OCI-LY1 (cell line): Measurements from ENCODE around the gene PDK2.

ENCODE experiments used
- H2AFZ ChIP-seq: fragments of 200-600 bp; sonication (generic), shearing (Covaris generic); 2 replicates; pipeline ENCODE4 v1.6.0; 2014; ENCODE audit warnings: antibody characterized with exemption, mild to moderate bottlenecking, low read length
- H3F3A ChIP-seq: fragments of 200-600 bp; sonication (generic), shearing (Covaris generic); 2 replicates; pipeline ENCODE4 v1.6.0; 2014; ENCODE audit warnings: mild to moderate bottlenecking, antibody characterized with exemption, low read length, moderate library complexity; ENCODE audit not compliant: insufficient read depth
- H3K27ac ChIP-seq: fragments of 200-600 bp; sonication (generic); 2 replicates; pipeline ENCODE4 v1.5.1; 2014; ENCODE audit warnings: low read length, mixed run types, mild to moderate bottlenecking, low read depth; ENCODE audit not compliant: poor library complexity, severe bottlenecking
- H3K27me3 ChIP-seq: fragments of 200-600 bp; sonication (generic); 2 replicates; pipeline ENCODE4 v1.6.0; 2014; ENCODE audit warnings: antibody characterized with exemption, mild to moderate bottlenecking, low read length, moderate library complexity; ENCODE audit not compliant: insufficient read depth
- H3K36me3 ChIP-seq: fragments of 200-600 bp; sonication (generic); 2 replicates; pipeline ENCODE4 v1.6.1; 2014; ENCODE audit warnings: mild to moderate bottlenecking, antibody characterized with exemption, low read length, moderate library complexity, mixed read lengths; ENCODE audit not compliant: insufficient read depth
- H3K4me1 ChIP-seq: fragments of 200-600 bp; sonication (generic); 2 replicates; pipeline ENCODE4 v1.5.1; 2014; ENCODE audit warnings: mild to moderate bottlenecking, low read length, moderate library complexity; ENCODE audit not compliant: insufficient read depth, severe bottlenecking
- H3K4me2 ChIP-seq: fragments of 200-600 bp; sonication (generic), shearing (Covaris generic); 2 replicates; pipeline ENCODE4 v1.6.1; 2014; ENCODE audit warnings: low read length
- H3K4me3 ChIP-seq: fragments of 200-600 bp; sonication (generic); 2 replicates; pipeline ENCODE4 v1.5.1; 2014; ENCODE audit warnings: low read length, low read depth, mild to moderate bottlenecking, mixed read lengths; ENCODE audit not compliant: poor library complexity, severe bottlenecking
- H3K79me2 ChIP-seq: fragments of 200-600 bp; shearing (Covaris generic); 2 replicates; pipeline ENCODE4 v1.6.1; 2016; ENCODE audit warnings: mixed run types, low read length, mixed read lengths; ENCODE audit not compliant: insufficient read depth
- H3K9ac ChIP-seq: fragments of 200-600 bp; sonication (generic), shearing (Covaris generic); 2 replicates; pipeline ENCODE4 v1.6.1; 2014; ENCODE audit warnings: mild to moderate bottlenecking, low read length, mixed read lengths
- H3K9me2 ChIP-seq: fragments of 200-600 bp; sonication (generic), shearing (Covaris generic); 2 replicates; pipeline ENCODE4 v1.6.1; 2014; ENCODE audit warnings: low read depth, mild to moderate bottlenecking, low read length, mixed read lengths
- H3K9me3 ChIP-seq: fragments of 200-600 bp; shearing (Covaris generic); 2 replicates; pipeline ENCODE4 v1.6.1; 2014; ENCODE audit warnings: low read length, mixed read lengths
- H4K20me1 ChIP-seq: fragments of 200-600 bp; sonication (generic), shearing (Covaris generic); 2 replicates; pipeline ENCODE4 v1.6.0; 2016; ENCODE audit warnings: mild to moderate bottlenecking, low read length; ENCODE audit not compliant: insufficient read depth
- CTCF ChIP-seq: fragments of 200-600 bp; sonication (generic), shearing (Covaris generic); IDR thresholded peaks from 2 replicates; pipeline ENCODE4 v1.5.1; 2017; ENCODE audit warnings: mild to moderate bottlenecking, antibody characterized with exemption, low read length, moderate library complexity, mixed read lengths
- EZH2 ChIP-seq: fragments of 200-600 bp; sonication (generic), shearing (Covaris generic); IDR thresholded peaks from 2 replicates; pipeline ENCODE4 v1.8.0; 2017; ENCODE audit warnings: borderline replicate concordance, mixed run types, mild to moderate bottlenecking, antibody characterized with exemption, low read length, moderate library complexity, mixed read lengths

The PDK2 gene

GRCh38 chr17:50091918-50092285, 3.2 kb upstream of the PDK2 start:
- H4K20me1 ChIP-seq = no peaks in the 10 kb centered on the region
- H3K9me2 ChIP-seq = no peaks in the 10 kb centered on the region
- no peak overlapping the region for H3K4me3 ChIP-seq
- H3K36me3 ChIP-seq = no peaks in the 10 kb centered on the region
- H3K4me2 ChIP-seq = no peak overlapping the region
- H3K27ac ChIP-seq = no peak overlapping the region
- H3K4me1 ChIP-seq = peaks cover 15% of the 10 kb centered on the region
- H3K9me3 ChIP-seq = no peaks in the 10 kb centered on the region
- H3K79me2 ChIP-seq = no peaks in the 10 kb centered on the region
- no peak overlapping the region for H3K9ac ChIP-seq
- TF ChIP-seq CTCF (no peak), EZH2 (no peak)
- no peaks in the 10 kb centered on the region; the same call in 1 of the 2 replicates for H3K27me3 ChIP-seq
- H2AFZ ChIP-seq = no peak overlapping the region
- no peaks in the 10 kb centered on the region for H3F3A ChIP-seq

GRCh38 chr17:50093246-50093645, 1.9 kb upstream of the PDK2 start:
- Histone ChIP-seq H3K4me1 (peaks cover 15% of the 10 kb centered on the region), H4K20me1 (no peaks in the 10 kb centered on the region), H3K9ac (no peak overlapping the region), H3K9me3 (no peaks in the 10 kb centered on the region), H3K36me3 (no peaks in the 10 kb centered on the region), H2AFZ (no peak overlapping the region), H3K27ac (no peak overlapping the region), H3K4me2 (no peak overlapping the region), H3K9me2 (no peaks in the 10 kb centered on the region), H3K4me3 (no peak overlapping the region), H3F3A (no peaks in the 10 kb centered on the region), H3K79me2 (no peaks in the 10 kb centered on the region), H3K27me3 (no peaks in the 10 kb centered on the region; the same call in 1 of the 2 replicates)
- TF ChIP-seq EZH2 (no peak), CTCF (no peak)

GRCh38 chr17:50093807-50094206, 1.3 kb upstream of the PDK2 start:
- Histone ChIP-seq H3K4me1 (peaks cover 15% of the 10 kb centered on the region), H3K9ac (no peak overlapping the region), H4K20me1 (no peaks in the 10 kb centered on the region), H3K27me3 (no peaks in the 10 kb centered on the region; the same call in 1 of the 2 replicates), H2AFZ (no peak overlapping the region), H3K79me2 (no peaks in the 10 kb centered on the region), H3K9me2 (no peaks in the 10 kb centered on the region), H3F3A (no peaks in the 10 kb centered on the region), H3K4me2 (0 out of 2 replicates have a peak overlapping the region, but pooled peaks have one; percentile 88), H3K27ac (no peak overlapping the region), H3K36me3 (no peaks in the 10 kb centered on the region), H3K4me3 (no peak overlapping the region), H3K9me3 (no peaks in the 10 kb centered on the region)
- TF ChIP-seq CTCF (no peak), EZH2 (no peak)
